NCI-H128 (cell line): Measurements from ENCODE around the gene TOMM6.

Experiments
- DNase-seq: peaks from one replicate; lab custom pipeline; 2025; ENCODE audit not compliant: unreplicated experiment; lab: John Stamatoyannopoulos, UW

Gene TOMM6

GRCh38 chr6:41821266-41821665 is 33.8 kb downstream of the TOMM6 start:
- no peak for DNase-seq

- no peak for DNase-seq
These were observed 34.5 kb downstream of the TOMM6 start for GRCh38 chr6:41822021-41822420.

- DNase-seq = no peak
These were observed 35.7 kb downstream of the TOMM6 start for GRCh38 chr6:41823178-41823577.

GRCh38 chr6:41824571-41825569 is 37.4 kb downstream of the TOMM6 start:
- DNase-seq = no peak

GRCh38 chr6:41826343-41827022 is 39.0 kb downstream of the TOMM6 start:
- no peak for DNase-seq

GRCh38 chr6:41832263-41832662 is 44.8 kb downstream of the TOMM6 start:
- DNase-seq = no peak

GRCh38 chr6:41836022-41836659 is 48.6 kb downstream of the TOMM6 start:
- no peak for DNase-seq

- DNase-seq = no peak
These were observed 49.2 kb downstream of the TOMM6 start for GRCh38 chr6:41836660-41837052.
